Astrocyte of the cerebellum (primary cell): ENCODE data around the gene CIB1.
A peak's percentile ranks its signal among the peaks of the same experiment; 100 is the strongest.

Experiments
- DNase-seq: peaks from one replicate; pipeline ENCODE4 v3.0.0-alpha.2; 2011; ENCODE audit warnings: low read depth
- H3K4me3 ChIP-seq: 2 replicates; pipeline ENCODE4 v1.5.1; 2011; ENCODE audit warnings: mild to moderate bottlenecking, low read depth, low read length, moderate library complexity
- in situ Hi-C: cut with HindIII; loops from 2 replicates; pipeline ENCODE4 v1.10.0; 2017; ENCODE audit warnings: low sequenced_read_pairs
- TF ChIP-seq, protein P1 (sequence below): IDR thresholded peaks from 2 replicates; pipeline ENCODE4 v1.5.1; 2012; ENCODE audit warnings: low read length, low read depth, moderate library complexity, mild to moderate bottlenecking; ENCODE audit errors: missing control alignments

CIB1 gene

DNA sequence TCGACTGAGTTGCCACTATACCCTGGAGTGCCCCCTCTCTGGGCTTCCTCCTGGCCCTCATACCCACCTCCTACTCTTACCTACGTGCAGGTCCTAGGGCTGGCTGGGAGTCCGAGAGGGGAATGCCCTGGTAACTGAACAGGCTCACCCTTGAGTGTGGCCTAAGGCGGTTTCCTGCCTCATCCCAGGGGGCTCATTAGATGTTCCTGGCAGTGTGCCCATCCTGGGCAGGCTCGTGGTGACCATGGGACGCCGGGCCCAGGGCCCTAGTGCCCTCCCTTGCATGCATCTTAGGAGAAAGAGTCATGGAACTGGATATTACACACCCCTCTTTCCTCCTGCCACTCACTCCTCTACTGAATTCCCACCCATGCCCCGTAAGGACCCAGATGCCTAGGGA lies 29.8 kb downstream of the CIB1 start:
- in situ Hi-C loops, result no loop called here

DNA sequence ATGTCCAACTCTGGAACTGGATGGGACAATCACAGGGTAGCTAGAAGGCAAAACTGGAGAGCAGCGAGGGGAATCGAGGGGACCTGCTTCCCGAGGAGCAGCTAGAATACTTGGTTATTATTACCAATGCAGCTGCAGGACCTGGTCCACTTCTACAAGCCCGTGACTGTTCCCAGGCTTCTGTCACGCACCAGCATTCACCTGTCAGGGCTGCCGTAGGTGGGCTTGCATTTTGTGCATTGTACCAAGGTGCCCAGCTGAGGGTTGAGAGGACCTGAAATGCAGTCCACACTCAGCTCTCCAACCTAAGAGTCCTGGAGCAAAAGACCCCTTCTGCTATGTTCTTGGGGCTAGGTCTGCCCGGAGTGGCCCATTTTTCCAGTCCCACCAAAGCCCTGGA lies 30.3 kb downstream of the CIB1 start:
- in situ Hi-C loops, result no loop called here

More for the DNA sequence above, 29.8 kb downstream of the CIB1 start:
- TF ChIP-seq, protein P1, sequence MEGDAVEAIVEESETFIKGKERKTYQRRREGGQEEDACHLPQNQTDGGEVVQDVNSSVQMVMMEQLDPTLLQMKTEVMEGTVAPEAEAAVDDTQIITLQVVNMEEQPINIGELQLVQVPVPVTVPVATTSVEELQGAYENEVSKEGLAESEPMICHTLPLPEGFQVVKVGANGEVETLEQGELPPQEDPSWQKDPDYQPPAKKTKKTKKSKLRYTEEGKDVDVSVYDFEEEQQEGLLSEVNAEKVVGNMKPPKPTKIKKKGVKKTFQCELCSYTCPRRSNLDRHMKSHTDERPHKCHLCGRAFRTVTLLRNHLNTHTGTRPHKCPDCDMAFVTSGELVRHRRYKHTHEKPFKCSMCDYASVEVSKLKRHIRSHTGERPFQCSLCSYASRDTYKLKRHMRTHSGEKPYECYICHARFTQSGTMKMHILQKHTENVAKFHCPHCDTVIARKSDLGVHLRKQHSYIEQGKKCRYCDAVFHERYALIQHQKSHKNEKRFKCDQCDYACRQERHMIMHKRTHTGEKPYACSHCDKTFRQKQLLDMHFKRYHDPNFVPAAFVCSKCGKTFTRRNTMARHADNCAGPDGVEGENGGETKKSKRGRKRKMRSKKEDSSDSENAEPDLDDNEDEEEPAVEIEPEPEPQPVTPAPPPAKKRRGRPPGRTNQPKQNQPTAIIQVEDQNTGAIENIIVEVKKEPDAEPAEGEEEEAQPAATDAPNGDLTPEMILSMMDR, result no peak
- no peak for DNase-seq
- no peak overlapping the region for H3K4me3 ChIP-seq

DNA sequence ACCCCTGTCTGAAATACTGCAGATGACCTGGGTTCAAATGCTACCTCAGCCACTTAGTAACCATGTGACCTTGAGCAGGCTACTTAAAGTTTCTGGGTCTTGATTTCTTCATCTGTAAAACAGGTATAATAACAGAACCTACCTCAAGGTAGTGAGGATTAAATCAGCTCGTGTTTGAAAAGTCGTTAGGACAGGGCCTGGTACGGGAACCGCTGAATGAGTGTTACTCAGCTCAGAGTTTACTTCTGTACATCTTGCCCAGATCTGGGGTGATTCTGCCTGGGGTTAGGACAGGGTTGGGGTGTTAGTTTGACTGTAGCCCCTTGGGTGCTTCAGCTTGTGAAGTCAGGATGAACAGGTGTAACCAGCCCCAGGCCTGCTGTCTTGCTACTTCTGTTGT lies 30.8 kb downstream of the CIB1 start:
- DNase-seq, result no peak
- in situ Hi-C loops, result no loop called here
- TF ChIP-seq, protein P1, result no peak
- no peak overlapping the region for H3K4me3 ChIP-seq

More for the DNA sequence above, 30.3 kb downstream of the CIB1 start:
- no peak for DNase-seq
- TF ChIP-seq, protein P1, result no peak
- H3K4me3 ChIP-seq, result no peak overlapping the region

DNA sequence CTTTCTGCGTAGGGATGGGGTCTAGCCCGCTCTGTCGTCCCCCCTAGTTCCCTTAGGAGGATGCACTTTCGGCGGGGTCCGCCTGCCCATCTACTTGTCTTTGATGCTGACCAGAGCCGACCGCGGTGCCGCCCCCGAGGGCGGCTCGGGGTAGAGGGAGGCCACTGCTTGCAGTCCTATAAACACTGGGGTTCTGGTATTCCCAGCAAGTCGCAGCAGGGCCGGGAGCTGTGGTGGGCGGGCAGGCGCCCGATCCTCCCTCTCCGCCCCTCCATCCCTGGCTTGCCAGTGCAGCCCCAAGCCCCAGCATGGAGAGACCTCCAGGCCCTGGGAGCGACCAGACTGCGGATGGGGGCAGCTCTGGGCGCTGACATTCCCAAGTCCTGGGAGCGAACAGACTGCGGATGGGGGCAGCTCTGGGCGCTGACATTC lies 31.8 kb downstream of the CIB1 start:
- in situ Hi-C loops, result no loop called here
- H3K4me3 ChIP-seq, result peak overlapping the region; percentile 78
- DNase-seq, result no peak
- TF ChIP-seq, protein P1, result no peak

DNA sequence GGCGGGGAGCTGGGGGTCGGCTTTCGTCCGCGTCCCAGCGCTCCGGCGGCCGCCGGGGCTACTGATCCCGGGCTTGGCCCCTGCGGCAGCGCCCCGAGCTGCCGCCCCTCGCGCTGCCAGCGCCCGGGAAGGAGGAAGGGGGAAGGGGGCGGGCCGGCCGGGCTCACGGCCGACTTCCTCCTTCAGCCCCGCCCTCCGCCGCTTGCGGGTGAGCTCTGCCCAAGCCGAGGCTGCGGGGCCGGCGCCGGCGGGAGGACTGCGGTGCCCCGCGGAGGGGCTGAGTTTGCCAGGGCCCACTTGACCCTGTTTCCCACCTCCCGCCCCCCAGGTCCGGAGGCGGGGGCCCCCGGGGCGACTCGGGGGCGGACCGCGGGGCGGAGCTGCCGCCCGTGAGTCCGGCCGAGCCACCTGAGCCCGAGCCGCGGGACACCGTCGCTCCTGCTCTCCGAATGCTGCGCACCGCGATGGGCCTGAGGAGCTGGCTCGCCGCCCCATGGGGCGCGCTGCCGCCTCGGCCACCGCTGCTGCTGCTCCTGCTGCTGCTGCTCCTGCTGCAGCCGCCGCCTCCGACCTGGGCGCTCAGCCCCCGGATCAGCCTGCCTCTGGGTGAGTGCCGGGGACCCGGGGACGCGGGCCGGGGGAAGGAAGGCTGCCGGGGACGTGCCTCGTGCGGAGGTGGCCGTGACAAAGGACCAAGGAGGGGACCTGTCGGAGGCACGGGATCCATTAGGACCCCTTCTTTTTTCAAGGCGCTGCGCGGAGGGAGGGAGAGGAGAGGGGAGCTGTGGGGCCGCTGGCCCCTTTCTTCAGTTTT lies 32.4 kb downstream of the CIB1 start, which contains the start of gene SEMA4B:
Gene SEMA4B, plus strand, starts transcription at position 201 of the 814 bp plus-strand sequence. Its CDS starts 249 bp downstream, at position 450.
- peak within 1 kb of the TSS; percentile 78 for H3K4me3 ChIP-seq
- TF ChIP-seq, protein P1, result no peak
- DNase-seq, result no peak
- in situ Hi-C loops, result no loop called here

DNA sequence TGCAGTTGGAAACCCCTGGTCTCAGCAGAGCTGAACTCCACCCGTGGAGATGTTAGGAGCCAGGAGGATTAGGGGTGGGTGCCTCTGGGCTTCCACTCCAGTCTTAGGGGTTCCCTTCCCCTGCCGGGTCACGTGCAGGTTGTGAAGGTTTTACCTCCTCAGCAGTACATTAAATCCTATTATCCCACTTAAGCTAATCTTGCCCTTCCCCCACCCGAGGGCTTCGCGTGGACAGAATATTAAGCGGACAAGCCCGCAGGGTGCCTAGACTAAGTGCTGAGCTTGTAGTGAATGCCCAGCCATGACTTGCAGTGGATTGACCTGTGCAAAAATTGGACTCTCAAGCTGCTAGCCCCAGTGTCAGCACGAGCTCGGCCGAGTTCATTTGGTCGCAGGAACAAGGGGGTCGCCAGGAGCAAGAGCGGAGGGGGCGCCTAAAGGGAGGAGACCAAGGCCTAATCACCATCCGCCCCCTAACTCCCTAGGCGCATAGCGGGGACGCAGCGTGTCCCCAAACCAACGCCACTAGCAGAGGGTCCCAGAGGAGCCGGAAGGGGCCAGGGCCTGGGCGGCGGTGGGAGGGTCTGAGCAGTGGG lies 33.1 kb downstream of the CIB1 start:
- peak overlapping the region; percentile 78 for H3K4me3 ChIP-seq
- TF ChIP-seq, protein P1, result no peak
- in situ Hi-C loops, result no loop called here
- no peak for DNase-seq
